GM21423 (cell line): ENCODE data around the gene CLEC2D.
"Not testable (repeated sequence)": the region's sequence is repeated elsewhere in the genome, so short reads cannot be mapped to it uniquely, and the experiment has no call there.

Experiments
- ATAC-seq: cut with Tn5 transposase; IDR thresholded peaks from one replicate; pipeline ENCODE4 v1.9.1; 2021; ENCODE audit warnings: mild to moderate bottlenecking, moderate library complexity; ENCODE audit not compliant: unreplicated experiment

CLEC2D gene

GRCh38 chr12:9669534-9669933 lies at the start of gene CLEC2D:
Gene CLEC2D (plus strand): TSS chr12:9669713. CDS start chr12:9669735, 22 bp downstream.
- peak; percentile 32 for ATAC-seq

- ATAC-seq: no peak
Observed at GRCh38 chr12:9625019-9625418, 44.5 kb upstream of the CLEC2D start.

GRCh38 chr12:9626291-9626690 lies 43.2 kb upstream of the CLEC2D start:
- ATAC-seq: no peak

- no peak for ATAC-seq
Observed at GRCh38 chr12:9626821-9627220, 42.7 kb upstream of the CLEC2D start.

GRCh38 chr12:9632766-9633165 lies 36.7 kb upstream of the CLEC2D start:
- no peak for ATAC-seq

- no peak for ATAC-seq
Observed at GRCh38 chr12:9634177-9634803, 35.2 kb upstream of the CLEC2D start.

- ATAC-seq: no peak
Observed at GRCh38 chr12:9634969-9635754, 34.4 kb upstream of the CLEC2D start.

GRCh38 chr12:9636150-9636850 lies 33.2 kb upstream of the CLEC2D start:
- ATAC-seq: no peak

GRCh38 chr12:9636851-9637206 lies 32.7 kb upstream of the CLEC2D start:
- no peak for ATAC-seq

- ATAC-seq: no peak
Observed at GRCh38 chr12:9640024-9640423, 29.5 kb upstream of the CLEC2D start.

GRCh38 chr12:9642606-9643265 lies 26.8 kb upstream of the CLEC2D start:
- no peak for ATAC-seq

GRCh38 chr12:9643266-9643660 lies 26.2 kb upstream of the CLEC2D start:
- no peak for ATAC-seq

- ATAC-seq: not testable (repeated sequence)
Observed at GRCh38 chr12:9644985-9645551, 24.4 kb upstream of the CLEC2D start.

GRCh38 chr12:9646794-9647781 lies 22.4 kb upstream of the CLEC2D start:
- ATAC-seq: no peak

GRCh38 chr12:9647825-9648700 lies 21.4 kb upstream of the CLEC2D start:
- peak; percentile 68 for ATAC-seq

GRCh38 chr12:9648701-9649531 lies 20.6 kb upstream of the CLEC2D start:
- no peak for ATAC-seq

- ATAC-seq: no peak
Observed at GRCh38 chr12:9649532-9649940, 20.0 kb upstream of the CLEC2D start.

- ATAC-seq: no peak
Observed at GRCh38 chr12:9650151-9650576, 19.3 kb upstream of the CLEC2D start.
